ENCODE data around the gene CFAP210.
"Not testable (repeated sequence)": the region's sequence is repeated elsewhere in the genome, so short reads cannot be mapped to it uniquely, and the experiment has no call there.

CFAP210 gene

GRCh38 chr2:169712791-169713227 lies 18.6 kb upstream of the CFAP210 start:
- no peak for DNase-seq

- no peak for DNase-seq
These were observed 17.7 kb upstream of the CFAP210 start for GRCh38 chr2:169711751-169712509.

GRCh38 chr2:169709981-169710380 lies 15.8 kb upstream of the CFAP210 start:
- DNase-seq, result no peak

GRCh38 chr2:169709331-169709730 lies 15.1 kb upstream of the CFAP210 start:
- no peak for DNase-seq

- DNase-seq, result no peak
These were observed 13.4 kb upstream of the CFAP210 start for GRCh38 chr2:169707626-169708025.

- no peak for DNase-seq
These were observed 11.7 kb upstream of the CFAP210 start for GRCh38 chr2:169705927-169706326.

- DNase-seq, result no peak
These were observed 10.0 kb upstream of the CFAP210 start for GRCh38 chr2:169704160-169704708.

- DNase-seq, result no peak
These were observed 8.8 kb upstream of the CFAP210 start for GRCh38 chr2:169702996-169703395.

- DNase-seq, result not testable (repeated sequence)
These were observed 5.0 kb upstream of the CFAP210 start for GRCh38 chr2:169699173-169699572.

GRCh38 chr2:169696381-169696780 lies 2.2 kb upstream of the CFAP210 start:
- no peak for DNase-seq

- no peak for DNase-seq
These were observed 672 bp upstream of the CFAP210 start for GRCh38 chr2:169694894-169695260.

- DNase-seq, result no peak
These were observed 845 bp downstream of the CFAP210 start for GRCh38 chr2:169693360-169693759.

GRCh38 chr2:169692718-169693117 lies 1.5 kb downstream of the CFAP210 start:
- no peak for DNase-seq

- DNase-seq, result no peak
These were observed 3.2 kb downstream of the CFAP210 start for GRCh38 chr2:169690958-169691357.

GRCh38 chr2:169687943-169688342 lies 6.3 kb downstream of the CFAP210 start:
- not testable (repeated sequence) for DNase-seq

GRCh38 chr2:169686825-169687224 lies 7.4 kb downstream of the CFAP210 start:
- not testable (repeated sequence) for DNase-seq

GRCh38 chr2:169684712-169685111 lies 9.5 kb downstream of the CFAP210 start:
- not testable (repeated sequence) for DNase-seq

- DNase-seq, result no peak
These were observed 10.1 kb downstream of the CFAP210 start for GRCh38 chr2:169684135-169684565.

- no peak for DNase-seq
These were observed 10.6 kb downstream of the CFAP210 start for GRCh38 chr2:169683425-169684134.

GRCh38 chr2:169683054-169683424 lies 11.2 kb downstream of the CFAP210 start:
- DNase-seq, result no peak

- no peak for DNase-seq
These were observed 17.4 kb downstream of the CFAP210 start for GRCh38 chr2:169676850-169677249.

- DNase-seq, result no peak
These were observed 17.8 kb downstream of the CFAP210 start for GRCh38 chr2:169676357-169676756.

- no peak for DNase-seq
These were observed 20.3 kb downstream of the CFAP210 start for GRCh38 chr2:169673921-169674320.

- DNase-seq, result no peak
These were observed 21.1 kb downstream of the CFAP210 start for GRCh38 chr2:169673106-169673505.
